Natural killer cell (primary cell): ENCODE data around the gene PSPH. TPM values are rescaled to one million over a fixed set of nuclear protein-coding genes. Genes with fewer than 3 reads are reported as not detected.
"Not testable (repeated sequence)": the region's sequence is repeated elsewhere in the genome, so short reads cannot be mapped to it uniquely, and the experiment has no call there.

ENCODE experiments used
- ATAC-seq, 3 donors: fragments of 150-1000 bp in 2 of 3; fragments of 200-7000 bp in 1 of 3; cut with Tn5 transposase; 1 replicate in 1 of 3; 2 replicates in 2 of 3; pipeline ENCODE4 v1.10.0; 2021; ENCODE audit warnings: mild to moderate bottlenecking in 2 of 3, moderate library complexity in 2 of 3
- DNase-seq, 2 donors: peaks; one replicate each; pipeline versions ENCODE4 v3.0.0 to v3.0.0-alpha.2; 2013 to 2021; ENCODE audit warnings: mixed read lengths in 1 of 2
- H3K27ac ChIP-seq: one replicate; pipeline ENCODE4 v1.5.1; 2013; ENCODE audit warnings: mild to moderate bottlenecking, low read length
- H3K27me3 ChIP-seq: one replicate; pipeline ENCODE4 v1.6.1; 2013; ENCODE audit warnings: low read length; ENCODE audit not compliant: control insufficient read depth, insufficient read depth
- H3K36me3 ChIP-seq: one replicate; pipeline ENCODE4 v1.6.1; 2013; ENCODE audit warnings: low read length; ENCODE audit not compliant: control insufficient read depth, insufficient read depth
- H3K4me1 ChIP-seq: one replicate; pipeline ENCODE4 v1.6.1; 2013; ENCODE audit warnings: low read length; ENCODE audit not compliant: control insufficient read depth, insufficient read depth
- H3K4me3 ChIP-seq: one replicate; pipeline ENCODE4 v1.5.1; 2013; ENCODE audit warnings: low read length
- H3K9me3 ChIP-seq: one replicate; pipeline ENCODE4 v1.6.1; 2013; ENCODE audit warnings: low read length; ENCODE audit not compliant: control insufficient read depth, insufficient read depth
- H3K27ac Mint-ChIP-seq, 2 donors: one replicate each; pipeline ENCODE4 v1.8.0; 2022; ENCODE audit warnings: mild to moderate bottlenecking in 2 of 2, mixed read lengths in 2 of 2, moderate library complexity in 1 of 2
- H3K27me3 Mint-ChIP-seq, 2 donors: one replicate each; pipeline ENCODE4 v1.8.0; 2022; ENCODE audit warnings: low read depth in 2 of 2, mixed read lengths in 2 of 2
- H3K36me3 Mint-ChIP-seq: one replicate; pipeline ENCODE4 v1.8.0; 2022; ENCODE audit warnings: mixed read lengths
- H3K4me1 Mint-ChIP-seq, 2 donors: one replicate each; pipeline ENCODE4 v1.8.0; 2022; ENCODE audit warnings: mixed read lengths in 2 of 2
- H3K4me3 Mint-ChIP-seq: one replicate; pipeline ENCODE4 v1.8.0; 2022; ENCODE audit warnings: mild to moderate bottlenecking, moderate library complexity, mixed read lengths
- H3K9me3 Mint-ChIP-seq, 2 donors: one replicate each; pipeline ENCODE4 v1.8.0; 2022; ENCODE audit warnings: mixed read lengths in 2 of 2
- CTCF ChIP-seq: fragments of 200-600 bp; IDR thresholded peaks from one replicate; pipeline ENCODE4 v1.8.0; 2022; ENCODE audit warnings: antibody characterized with exemption
- WGBS: methylation state at CpG from one replicate; pipeline ENCODE4 v1.1.7; 2013; ENCODE audit warnings: missing lambda C conversion rate; ENCODE audit not compliant: insufficient coverage; 5-methylcytosine and 5-hydroxymethylcytosine counted together
- intact Hi-C: fragments of 100-400 bp; cut with micrococcal nuclease; formaldehyde crosslinking; loops from one replicate; pipeline ENCODE4 v1.14.2; 2022
- total RNA-seq, 4 donors: library from RNA; stranded (reverse); fragments of 120-200 nt in 1 of 4; gene quantifications; one replicate each; pipeline versions ENCODE4 v1.2.3 to v1.2.4, GENCODE V29; 2013 to 2022

PSPH gene
- total RNA-seq, 3 donors from 2014 or later (not counting 1 experiment from before 2014, with no cell fraction given) = 2.8 to 4.1 (median 3.8) TPM

GRCh38 chr7:56019501-56019900, 31.7 kb downstream of the PSPH start:
- no peaks in the 10 kb centered on the region for H3K27me3 Mint-ChIP-seq
- ATAC-seq = no peak
- H3K4me3 Mint-ChIP-seq = no peak overlapping the region
- no peaks in the 10 kb centered on the region for H3K9me3 Mint-ChIP-seq
- H3K27ac Mint-ChIP-seq = no peak overlapping the region
- no peaks in the 10 kb centered on the region for H3K4me1 ChIP-seq
- H3K4me1 Mint-ChIP-seq = no peaks in the 10 kb centered on the region
- H3K36me3 ChIP-seq = no peaks in the 10 kb centered on the region
- no peak overlapping the region for H3K4me3 ChIP-seq
- no peaks in the 10 kb centered on the region for H3K27me3 ChIP-seq
- TF ChIP-seq CTCF = no peak
- H3K27ac ChIP-seq = no peak overlapping the region
- no peaks in the 10 kb centered on the region for H3K9me3 ChIP-seq
- DNase-seq = no peak
- WGBS = 83% methylated on average over 9 of the region's 9 CpGs
- H3K36me3 Mint-ChIP-seq = no peaks in the 10 kb centered on the region
- intact Hi-C loops = loop anchor here (10.0 kb wide), 1 partner anchor 255 kb away; no protein-coding TSS in a partner anchor

GRCh38 chr7:56017015-56017414, 34.2 kb downstream of the PSPH start:
- H3K4me3 ChIP-seq, H3K9me3 ChIP-seq, H3K36me3 Mint-ChIP-seq, H3K27me3 Mint-ChIP-seq, H3K9me3 Mint-ChIP-seq, H3K36me3 ChIP-seq, H3K4me1 Mint-ChIP-seq, DNase-seq, ATAC-seq, H3K27me3 ChIP-seq, H3K4me1 ChIP-seq, H3K27ac Mint-ChIP-seq, H3K27ac ChIP-seq, H3K4me3 Mint-ChIP-seq: not testable (repeated sequence)
- WGBS = 86% methylated on average over 1 of the region's 3 CpGs
- intact Hi-C loops = loop anchor here (10.0 kb wide), 1 partner anchor 252 kb away; no protein-coding TSS in a partner anchor

GRCh38 chr7:56009695-56010094, 41.5 kb downstream of the PSPH start:
- no peaks in the 10 kb centered on the region for H3K36me3 Mint-ChIP-seq
- DNase-seq = no peak
- no peak for TF ChIP-seq CTCF
- H3K4me1 Mint-ChIP-seq = no peaks in the 10 kb centered on the region
- H3K27ac Mint-ChIP-seq = no peak overlapping the region
- H3K27me3 ChIP-seq = no peaks in the 10 kb centered on the region
- no peaks in the 10 kb centered on the region for H3K36me3 ChIP-seq
- no peaks in the 10 kb centered on the region for H3K9me3 ChIP-seq
- intact Hi-C loops = loop anchor here (10.0 kb wide), 1 partner anchor 245 kb away; no protein-coding TSS in a partner anchor
- ATAC-seq = no peak
- H3K4me3 ChIP-seq = no peak overlapping the region
- no peaks in the 10 kb centered on the region for H3K27me3 Mint-ChIP-seq
- H3K9me3 Mint-ChIP-seq = no peaks in the 10 kb centered on the region
- H3K4me3 Mint-ChIP-seq = no peak overlapping the region
- 91% methylated on average over 7 of the region's 7 CpGs for WGBS
- H3K27ac ChIP-seq = no peak overlapping the region
- H3K4me1 ChIP-seq = peaks cover 3% of the 10 kb centered on the region

- 93% methylated on average over 9 of the region's 9 CpGs for WGBS
Measured at GRCh38 chr7:56007891-56008290, 43.4 kb downstream of the PSPH start.

More at GRCh38 chr7:56007891-56008290, 43.4 kb downstream of the PSPH start:
- H3K9me3 Mint-ChIP-seq = no peaks in the 10 kb centered on the region
- Histone ChIP-seq H3K36me3 (no peaks in the 10 kb centered on the region), H3K4me3 (no peak overlapping the region), H3K9me3 (no peaks in the 10 kb centered on the region), H3K27ac (no peak overlapping the region), H3K4me1 (peaks cover 4% of the 10 kb centered on the region), H3K27me3 (no peaks in the 10 kb centered on the region)
- H3K4me1 Mint-ChIP-seq = no peaks in the 10 kb centered on the region
- no peak overlapping the region for H3K27ac Mint-ChIP-seq
- H3K27me3 Mint-ChIP-seq = no peaks in the 10 kb centered on the region
- no peak for ATAC-seq
- no peak for TF ChIP-seq CTCF
- no peak for DNase-seq
- no peaks in the 10 kb centered on the region for H3K36me3 Mint-ChIP-seq
- no peak overlapping the region for H3K4me3 Mint-ChIP-seq
- intact Hi-C loops = no loop called here
